K562 (cell line): ENCODE data around the gene EZH2. TPM values are rescaled to one million over a fixed set of nuclear protein-coding genes. Genes with fewer than 3 reads are reported as not detected.

Experiments
- BCL6 ChIP-seq: fragments of 250-450 bp; sonication (Bioruptor Pico); IDR thresholded peaks from 2 replicates; pipeline ENCODE4 v1.4.0; 2020
- BHLHE40 ChIP-seq: IDR thresholded peaks from 2 replicates; pipeline ENCODE4 v1.6.1; 2011; ENCODE audit warnings: low read length, improper control_type of control experiment
- CBX1 ChIP-seq: sonication (generic); IDR thresholded peaks from 2 replicates; pipeline ENCODE4 v1.6.1; 2016; ENCODE audit warnings: antibody characterized with exemption, low read depth, mild to moderate bottlenecking
- EP400 ChIP-seq: fragments of 450-650 bp; IDR thresholded peaks from 2 replicates; pipeline ENCODE4 v1.6.1; 2017; ENCODE audit warnings: antibody characterized with exemption, mild to moderate bottlenecking, moderate library complexity
- FOXJ3 ChIP-seq: sonication (generic); formaldehyde crosslinking; IDR thresholded peaks from 2 replicates; pipeline ENCODE4 v1.4.0; 2020; ENCODE audit warnings: mild to moderate bottlenecking, missing genetic modification reagents
- HNRNPL ChIP-seq: fragments of 200-400 bp; formaldehyde crosslinking; IDR thresholded peaks from 2 replicates; pipeline ENCODE4 v1.6.1; 2017; ENCODE audit warnings: low read depth, mild to moderate bottlenecking, low read length
- HNRNPLL ChIP-seq: fragments of 200-400 bp; formaldehyde crosslinking; IDR thresholded peaks from 2 replicates; pipeline ENCODE4 v1.6.1; 2017; ENCODE audit warnings: low read length, low read depth, mild to moderate bottlenecking; ENCODE audit not compliant: poor library complexity, severe bottlenecking
- ID3 ChIP-seq, 2 experiments: fragments of 250-450 bp in 1 of 2; fragments of 450-650 bp in 1 of 2; sonication (Bioruptor Pico) in 1 of 2; IDR thresholded peaks; 2 replicates each; pipeline versions ENCODE4 v1.6.1 to v1.8.0; 2016 to 2021; ENCODE audit warnings: mild to moderate bottlenecking in 2 of 2, moderate library complexity in 2 of 2, missing compliant biosample characterization in 1 of 2, missing genetic modification characterization in 1 of 2
- LEF1 ChIP-seq: fragments of 450-650 bp; IDR thresholded peaks from 2 replicates; pipeline ENCODE4 v1.6.1; 2016; ENCODE audit warnings: mild to moderate bottlenecking
- MTA2 ChIP-seq: fragments of 450-650 bp; IDR thresholded peaks from 2 replicates; pipeline ENCODE4 v1.6.1; 2016; ENCODE audit warnings: low read depth
- NCOA1 ChIP-seq: fragments of 450-650 bp; IDR thresholded peaks from 2 replicates; pipeline ENCODE4 v1.6.1; 2016; ENCODE audit warnings: low read depth
- NR1H2 ChIP-seq: sonication (generic); formaldehyde crosslinking; IDR thresholded peaks from 2 replicates; pipeline ENCODE4 v1.4.0; 2020; ENCODE audit warnings: mild to moderate bottlenecking, missing genetic modification reagents
- POLR2G ChIP-seq: fragments of 200-400 bp; formaldehyde crosslinking; IDR thresholded peaks from 2 replicates; pipeline ENCODE4 v1.6.1; 2017; ENCODE audit warnings: low read depth, mild to moderate bottlenecking, antibody characterized with exemption, low read length, moderate library complexity
- PTRF ChIP-seq: fragments of 450-650 bp; IDR thresholded peaks from 2 replicates; pipeline ENCODE4 v1.6.1; 2016; ENCODE audit warnings: mild to moderate bottlenecking, missing genetic modification characterization, missing compliant biosample characterization
- RBFOX2 ChIP-seq: fragments of 200-400 bp; formaldehyde crosslinking; IDR thresholded peaks from 2 replicates; pipeline ENCODE4 v1.6.1; 2017; ENCODE audit warnings: low read depth, mild to moderate bottlenecking, low read length, moderate library complexity
- SNAPC5 ChIP-seq: fragments of 250-450 bp; sonication (Bioruptor Pico); IDR thresholded peaks from 2 replicates; pipeline ENCODE4 v1.8.0; 2021; ENCODE audit warnings: moderate library complexity, mild to moderate bottlenecking, inconsistent platforms
- SPI1 ChIP-seq: IDR thresholded peaks from 2 replicates; pipeline ENCODE4 v1.6.1; 2011; ENCODE audit warnings: low read depth, low read length, control low read depth, borderline replicate concordance
- TARDBP ChIP-seq: fragments of 450-650 bp; IDR thresholded peaks from 2 replicates; pipeline ENCODE4 v1.6.1; 2016
- TFAM ChIP-seq: fragments of 250-450 bp; sonication (Bioruptor Pico); conservative IDR thresholded peaks from 2 replicates; pipeline ENCODE4 v1.5.0; 2021; ENCODE audit warnings: mild to moderate bottlenecking, moderate library complexity
- ZBTB2 ChIP-seq: fragments of 450-650 bp; IDR thresholded peaks from 2 replicates; pipeline ENCODE4 v1.6.1; 2016; ENCODE audit warnings: antibody characterized with exemption
- ZBTB43 ChIP-seq: sonication (generic); formaldehyde crosslinking; IDR thresholded peaks from 2 replicates; pipeline ENCODE4 v1.8.0; 2023; ENCODE audit warnings: mild to moderate bottlenecking, missing genetic modification reagents
- ZC3H8 ChIP-seq: fragments of 450-650 bp; IDR thresholded peaks from 2 replicates; pipeline ENCODE4 v1.6.1; 2017
- ZNF354B ChIP-seq: fragments of 250-450 bp; sonication (Bioruptor Pico); IDR thresholded peaks from 2 replicates; pipeline ENCODE4 v1.4.0; 2020
- ZNF408 ChIP-seq: fragments of 250-450 bp; sonication (Bioruptor Pico); IDR thresholded peaks from 2 replicates; pipeline ENCODE4 v1.4.0; 2020; ENCODE audit warnings: low read depth, mild to moderate bottlenecking, moderate library complexity
- polyA plus RNA-seq, 8 experiments: library from polyadenylated mRNA; depleted of rRNA in 4 of 8; stranded (reverse) in 5 of 8; unstranded in 3 of 8; fragments of >200 nt; fragmentation: Nextera tagmentation in 2 of 8; fragmentation: Illumina TruSeq in 1 of 8; extraction: Ambion mirVana in 2 of 8; extraction: Trizol in 1 of 8; gene quantifications; 2 replicates each; pipeline versions ENCODE4 v1.2.1 to v1.2.3, GENCODE V29; 2011 to 2014; ENCODE audit warnings: inconsistent platforms in 1 of 8, missing spikeins in 1 of 8
- total RNA-seq, 7 experiments: library from RNA; depleted of rRNA in 6 of 7; stranded (reverse); fragments of >200 nt in 6 of 7; fragmentation: Illumina TruSeq in 2 of 7; extraction: Trizol in 2 of 7; gene quantifications; 2 replicates each; pipeline versions ENCODE4 v1.2.1 to v1.2.3, GENCODE V29; 2011 to 2021; ENCODE audit warnings: low replicate concordance in 1 of 7

The EZH2 gene
- total and polyA plus RNA-seq, 9 of the 15 experiments (the other 6 are each of a cell fraction or from before 2014, with no cell fraction given): 48.7 to 175 (median 98.6) TPM

- peak; percentile 58 for TF ChIP-seq EP400
- TF ChIP-seq FOXJ3 (CRISPR knock-in tag): no peak
- TF ChIP-seq NCOA1: no peak
- TF ChIP-seq PTRF (tag): no peak
- no peak for TF ChIP-seq CBX1
- no peak for TF ChIP-seq ZBTB43 (CRISPR knock-in tag)
- no peak for TF ChIP-seq MTA2
- no peak for TF ChIP-seq ZNF408 (CRISPR knock-in tag)
- no peak for TF ChIP-seq ID3 (CRISPR knock-in tag; IDR thresholded peaks at IDR 0.05)
- TF ChIP-seq ID3 (tag; IDR thresholded peaks at IDR 0.05): no peak
- TF ChIP-seq HNRNPLL: no peak
- TF ChIP-seq ZC3H8: no peak
- TF ChIP-seq HNRNPL: no peak
- no peak for TF ChIP-seq TARDBP
- TF ChIP-seq ZBTB2: no peak
- no peak for TF ChIP-seq BCL6 (CRISPR knock-in tag)
- TF ChIP-seq POLR2G: no peak
- TF ChIP-seq NR1H2 (CRISPR knock-in tag): no peak
- TF ChIP-seq TFAM: no peak
- no peak for TF ChIP-seq SPI1
- no peak for TF ChIP-seq SNAPC5
- no peak for TF ChIP-seq ZNF354B (CRISPR knock-in tag)
- TF ChIP-seq LEF1: no peak
- peak; percentile 10; the same call in 1 of the 2 replicates for TF ChIP-seq RBFOX2
- TF ChIP-seq BHLHE40: no peak
Observed at GRCh38 chr7:148882192-148882591, 1.9 kb downstream of the EZH2 start (continued).
